Activated CD4-positive, alpha-beta T cell treated with anti-CD3 and anti-CD28 coated beads, Interleukin-2, amount 10 ng/mL, durations not matched to agents 24 days and 14 days (primary cell): ENCODE measurements around the gene UPK1B. TPM values are rescaled to one million over a fixed set of nuclear protein-coding genes. Genes with fewer than 3 reads are reported as not detected.

Experiments used
- DNase-seq: peaks from one replicate; pipeline ENCODE4 v3.0.0; 2022
- H3K27ac Mint-ChIP-seq: one replicate; pipeline ENCODE4 v1.8.0; 2022; ENCODE audit warnings: mild to moderate bottlenecking, mixed read lengths
- H3K27me3 Mint-ChIP-seq: one replicate; pipeline ENCODE4 v1.8.0; 2022; ENCODE audit warnings: mixed read lengths
- H3K36me3 Mint-ChIP-seq: one replicate; pipeline ENCODE4 v1.8.0; 2022; ENCODE audit warnings: low read depth, mild to moderate bottlenecking, mixed read lengths
- H3K4me1 Mint-ChIP-seq: one replicate; pipeline ENCODE4 v1.8.0; 2021; ENCODE audit warnings: mixed read lengths
- H3K4me3 Mint-ChIP-seq: one replicate; pipeline ENCODE4 v1.8.0; 2022; ENCODE audit warnings: mild to moderate bottlenecking, moderate library complexity, mixed read lengths
- H3K9me3 Mint-ChIP-seq: one replicate; pipeline ENCODE4 v1.8.0; 2021; ENCODE audit warnings: mixed read lengths
- intact Hi-C: fragments of 100-400 bp; cut with micrococcal nuclease; formaldehyde crosslinking; loops from one replicate; pipeline ENCODE4 v1.15.1; 2023
- total RNA-seq: library from RNA; stranded (reverse); gene quantifications from 2 replicates; pipeline ENCODE4 v1.2.3, GENCODE V29; 2022

Gene UPK1B
- total RNA-seq, 1 donor from 2014 or later, result not detected

- intact Hi-C loops, result no loop called here
- no peak for DNase-seq
- Mint-ChIP-seq H3K36me3 (peaks cover 48% of the 10 kb centered on the region), H3K27ac (no peak overlapping the region), H3K9me3 (no peaks in the 10 kb centered on the region), H3K27me3 (no peaks in the 10 kb centered on the region), H3K4me3 (no peak overlapping the region), H3K4me1 (peaks cover 23% of the 10 kb centered on the region)
Measured at GRCh38 chr3:119221779-119222320, 48.5 kb downstream of the UPK1B start.

GRCh38 chr3:119222391-119222790 lies 49.0 kb downstream of the UPK1B start:
- H3K27ac Mint-ChIP-seq, result no peak overlapping the region
- peaks cover 45% of the 10 kb centered on the region for H3K36me3 Mint-ChIP-seq

GRCh38 chr3:119223511-119223910 lies 50.1 kb downstream of the UPK1B start:
- no peak overlapping the region for H3K27ac Mint-ChIP-seq
- H3K27me3 Mint-ChIP-seq, result no peaks in the 10 kb centered on the region
- no peaks in the 10 kb centered on the region for H3K9me3 Mint-ChIP-seq
- DNase-seq, result no peak
- H3K4me3 Mint-ChIP-seq, result no peak overlapping the region
- peaks cover 21% of the 10 kb centered on the region for H3K4me1 Mint-ChIP-seq
- H3K36me3 Mint-ChIP-seq, result peaks cover 49% of the 10 kb centered on the region
- intact Hi-C loops, result no loop called here

More at GRCh38 chr3:119222391-119222790, 49.0 kb downstream of the UPK1B start:
- Mint-ChIP-seq H3K4me3 (no peak overlapping the region), H3K9me3 (no peaks in the 10 kb centered on the region), H3K27me3 (no peaks in the 10 kb centered on the region), H3K4me1 (peaks cover 23% of the 10 kb centered on the region)
- intact Hi-C loops, result no loop called here
- DNase-seq, result no peak

GRCh38 chr3:119225121-119225520 lies 51.7 kb downstream of the UPK1B start:
- no peak overlapping the region for H3K27ac Mint-ChIP-seq
- no peaks in the 10 kb centered on the region for H3K9me3 Mint-ChIP-seq
- DNase-seq, result no peak
- H3K4me1 Mint-ChIP-seq, result peaks cover 9% of the 10 kb centered on the region
- H3K4me3 Mint-ChIP-seq, result no peak overlapping the region
- H3K27me3 Mint-ChIP-seq, result no peaks in the 10 kb centered on the region
- intact Hi-C loops, result no loop called here
- peaks cover 54% of the 10 kb centered on the region for H3K36me3 Mint-ChIP-seq

DNA sequence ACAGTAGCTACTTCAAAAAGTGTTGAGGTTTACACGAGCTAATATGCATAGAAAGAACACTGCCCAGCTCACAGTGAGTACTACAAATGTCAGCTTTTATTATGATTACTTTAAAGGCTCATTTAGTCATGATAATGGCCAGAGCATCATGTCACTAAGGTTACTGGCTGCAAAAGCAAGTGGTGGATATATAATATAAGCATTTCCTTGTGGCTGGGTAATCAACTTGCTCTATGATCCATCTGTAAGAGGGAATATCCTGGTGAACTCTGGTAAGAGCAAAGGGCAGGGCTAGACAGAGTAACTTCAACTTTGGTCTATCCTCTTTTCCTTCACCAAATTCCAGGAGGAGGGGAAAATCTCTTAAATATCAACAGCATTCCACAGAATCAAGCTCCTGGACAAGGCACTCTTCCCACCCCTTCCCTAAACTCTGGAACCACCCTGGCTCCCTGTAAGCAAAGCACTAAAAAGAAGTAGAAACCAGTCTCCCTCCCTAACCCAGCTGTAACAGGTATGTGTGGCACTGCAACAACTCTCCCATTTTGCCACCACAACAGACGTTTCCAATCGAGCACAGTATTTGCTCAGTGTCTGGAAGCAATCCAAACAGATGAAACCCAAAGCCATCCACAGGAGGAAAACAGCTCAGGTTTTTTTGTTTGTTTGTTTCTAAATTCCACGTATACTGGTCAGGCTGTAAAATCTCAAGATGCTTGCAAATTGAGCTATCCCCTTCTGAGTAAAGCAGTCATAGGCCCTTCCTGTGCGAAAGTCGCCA lies 53.9 kb downstream of the UPK1B start:
- Mint-ChIP-seq H3K27me3 (no peaks in the 10 kb centered on the region), H3K9me3 (no peaks in the 10 kb centered on the region), H3K4me1 (peaks cover 11% of the 10 kb centered on the region)

GRCh38 chr3:119228373-119229145 lies 55.2 kb downstream of the UPK1B start:
- H3K27me3 Mint-ChIP-seq, result no peaks in the 10 kb centered on the region
- H3K36me3 Mint-ChIP-seq, result peaks cover 65% of the 10 kb centered on the region
- intact Hi-C loops, result no loop called here

More for the DNA sequence above, 53.9 kb downstream of the UPK1B start:
- Mint-ChIP-seq H3K27ac (no peak overlapping the region), H3K4me3 (no peak overlapping the region), H3K36me3 (peaks cover 60% of the 10 kb centered on the region)
- intact Hi-C loops, result no loop called here
- DNase-seq, result no peak

DNA sequence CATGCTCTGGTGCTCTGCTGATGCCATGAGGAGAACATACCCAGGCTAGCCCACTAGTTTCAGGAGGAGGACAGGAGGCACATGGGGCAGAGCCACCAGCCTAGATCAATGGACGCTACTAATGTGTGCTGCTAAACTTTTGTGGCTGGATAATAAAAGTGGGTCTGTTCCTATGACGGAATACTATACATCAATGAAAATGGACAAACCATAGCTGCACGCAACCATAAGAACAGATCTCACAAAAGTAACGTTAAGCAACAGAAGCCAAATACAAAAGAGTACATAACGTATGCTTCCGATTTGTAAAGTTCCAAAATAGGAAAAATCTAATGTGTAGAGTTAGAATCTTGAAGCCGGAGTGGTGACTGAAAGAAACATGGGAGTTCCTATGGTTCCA lies 55.8 kb downstream of the UPK1B start:
- H3K27me3 Mint-ChIP-seq, result no peaks in the 10 kb centered on the region
- intact Hi-C loops, result no loop called here
- H3K4me1 Mint-ChIP-seq, result peaks cover 13% of the 10 kb centered on the region
- no peak for DNase-seq
- H3K36me3 Mint-ChIP-seq, result peaks cover 62% of the 10 kb centered on the region
- no peak overlapping the region for H3K4me3 Mint-ChIP-seq
- no peaks in the 10 kb centered on the region for H3K9me3 Mint-ChIP-seq
- H3K27ac Mint-ChIP-seq, result no peak overlapping the region

More at GRCh38 chr3:119228373-119229145, 55.2 kb downstream of the UPK1B start:
- peaks cover 13% of the 10 kb centered on the region for H3K4me1 Mint-ChIP-seq
- no peak overlapping the region for H3K27ac Mint-ChIP-seq
- H3K4me3 Mint-ChIP-seq, result no peak overlapping the region
- H3K9me3 Mint-ChIP-seq, result no peaks in the 10 kb centered on the region
- no peak for DNase-seq

DNA sequence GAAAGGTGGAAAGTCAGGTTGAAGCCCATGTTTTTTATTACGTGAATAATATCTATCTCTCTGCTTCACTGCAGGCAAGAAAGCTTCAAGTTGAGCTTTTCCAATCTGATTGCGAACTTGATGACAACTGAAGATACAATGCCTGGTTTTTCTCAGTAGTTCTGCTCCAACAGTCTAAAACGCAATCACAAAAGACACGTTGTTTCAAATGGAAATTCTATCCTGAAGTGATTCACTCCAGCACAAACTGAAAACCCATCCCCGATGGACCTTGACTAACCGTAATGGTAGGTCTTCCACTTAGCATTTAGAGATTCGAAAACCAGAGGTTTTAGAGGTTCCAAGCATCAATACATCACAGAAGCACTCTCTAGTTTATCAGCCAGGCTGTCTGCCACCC lies 56.7 kb downstream of the UPK1B start:
- no peaks in the 10 kb centered on the region for H3K27me3 Mint-ChIP-seq
- H3K9me3 Mint-ChIP-seq, result no peaks in the 10 kb centered on the region
- H3K36me3 Mint-ChIP-seq, result peaks cover 67% of the 10 kb centered on the region
- no peak overlapping the region for H3K27ac Mint-ChIP-seq
- DNase-seq, result peak; percentile 44
- H3K4me1 Mint-ChIP-seq, result peaks cover 19% of the 10 kb centered on the region
- intact Hi-C loops, result no loop called here
- no peak overlapping the region for H3K4me3 Mint-ChIP-seq

DNA sequence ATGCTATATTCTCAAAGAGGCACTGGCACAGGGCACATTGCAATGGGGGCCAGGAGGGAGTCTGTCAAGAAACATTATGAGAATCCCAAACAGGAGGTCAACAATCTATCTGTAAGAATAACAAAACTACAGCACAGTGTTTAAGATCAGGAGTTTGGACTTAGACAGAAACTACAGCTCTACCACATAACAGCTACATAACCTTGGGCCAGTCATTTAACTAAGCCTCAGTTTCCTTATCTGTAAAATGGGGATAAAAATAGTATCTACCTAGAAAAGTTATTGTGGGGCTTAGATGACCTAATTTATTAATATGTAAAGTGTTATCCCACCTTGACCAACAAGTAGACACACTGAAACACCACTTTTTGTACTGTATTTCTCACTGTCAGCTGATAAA lies 57.3 kb downstream of the UPK1B start:
- intact Hi-C loops, result no loop called here
- Mint-ChIP-seq H3K27me3 (no peaks in the 10 kb centered on the region), H3K36me3 (peaks cover 74% of the 10 kb centered on the region)

DNA sequence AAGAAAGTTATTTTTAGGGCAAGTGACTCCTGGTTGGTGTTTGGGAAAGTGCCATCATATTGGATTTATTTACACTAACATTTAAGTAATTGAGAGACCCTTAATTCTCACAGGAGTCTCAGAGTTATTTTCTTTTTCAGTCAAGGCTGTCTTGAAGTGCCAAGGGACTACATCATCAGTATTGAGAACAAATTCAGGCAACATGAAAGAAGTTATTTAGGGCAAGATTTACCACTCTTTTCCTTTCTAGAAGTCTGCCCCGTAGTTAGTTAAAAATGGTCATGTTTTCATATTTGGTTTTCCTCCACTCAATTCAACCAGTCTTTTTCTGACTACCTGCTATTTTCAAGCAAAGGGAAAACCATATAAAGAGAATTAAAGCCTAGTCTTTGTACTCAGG lies 61.2 kb downstream of the UPK1B start:
- Mint-ChIP-seq H3K9me3 (no peaks in the 10 kb centered on the region), H3K4me3 (no peak overlapping the region), H3K36me3 (peaks cover 59% of the 10 kb centered on the region), H3K27ac (peak overlapping the region; percentile 45), H3K4me1 (peaks cover 43% of the 10 kb centered on the region), H3K27me3 (no peaks in the 10 kb centered on the region)
- intact Hi-C loops, result loop anchor here (5.0 kb wide), 2 partner anchors 403 to 443 kb away; partner anchors contain the start of gene COX17
- DNase-seq, result no peak

More for the DNA sequence above, 57.3 kb downstream of the UPK1B start:
- H3K9me3 Mint-ChIP-seq, result no peaks in the 10 kb centered on the region
- H3K4me1 Mint-ChIP-seq, result peaks cover 26% of the 10 kb centered on the region
- DNase-seq, result no peak
- H3K4me3 Mint-ChIP-seq, result no peak overlapping the region
- H3K27ac Mint-ChIP-seq, result no peak overlapping the region

- Mint-ChIP-seq H3K27me3 (no peaks in the 10 kb centered on the region), H3K4me3 (no peak overlapping the region), H3K4me1 (peaks cover 48% of the 10 kb centered on the region), H3K36me3 (peaks cover 54% of the 10 kb centered on the region), H3K27ac (peak overlapping the region; percentile 45), H3K9me3 (no peaks in the 10 kb centered on the region)
- intact Hi-C loops, result loop anchor here (5.0 kb wide), 2 partner anchors 402 to 442 kb away; partner anchors contain the start of gene COX17
- no peak for DNase-seq
Measured at GRCh38 chr3:119235151-119235550, 61.8 kb downstream of the UPK1B start.

GRCh38 chr3:119236756-119237155 lies 63.4 kb downstream of the UPK1B start:
- Mint-ChIP-seq H3K36me3 (peaks cover 42% of the 10 kb centered on the region), H3K27ac (no peak overlapping the region), H3K4me1 (peaks cover 51% of the 10 kb centered on the region), H3K27me3 (no peaks in the 10 kb centered on the region), H3K4me3 (no peak overlapping the region), H3K9me3 (no peaks in the 10 kb centered on the region)
- DNase-seq, result peak; percentile 70
- intact Hi-C loops, result loop anchor here (5.0 kb wide), 2 partner anchors 401 to 441 kb away; partner anchors contain the start of gene COX17

- no peak overlapping the region for H3K4me3 Mint-ChIP-seq
- H3K36me3 Mint-ChIP-seq, result peaks cover 38% of the 10 kb centered on the region
- peaks cover 47% of the 10 kb centered on the region for H3K4me1 Mint-ChIP-seq
- no peak overlapping the region for H3K27ac Mint-ChIP-seq
- no peaks in the 10 kb centered on the region for H3K27me3 Mint-ChIP-seq
- intact Hi-C loops, result loop anchor here (5.0 kb wide), 2 partner anchors 400 to 440 kb away; partner anchors contain the start of gene COX17
- no peaks in the 10 kb centered on the region for H3K9me3 Mint-ChIP-seq
- DNase-seq, result no peak
Measured at GRCh38 chr3:119237299-119237698, 63.9 kb downstream of the UPK1B start.

DNA sequence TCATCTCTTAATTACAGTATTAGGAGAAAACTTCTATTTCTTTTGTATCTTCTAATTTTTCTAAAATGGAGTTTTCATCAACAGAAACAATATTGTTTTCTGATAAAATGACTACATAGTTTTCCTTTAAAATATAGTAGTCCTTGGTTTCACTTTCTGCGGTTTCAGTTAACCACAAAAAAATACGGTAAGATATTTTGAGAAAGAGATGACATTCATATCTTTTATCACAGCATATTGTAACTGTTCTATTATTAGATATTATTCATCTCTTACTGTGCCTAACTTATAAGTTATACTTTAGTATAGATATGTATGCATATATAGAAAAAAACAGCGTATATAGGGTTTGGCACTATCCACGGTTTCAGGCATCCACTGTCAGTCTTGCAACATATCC lies 65.0 kb downstream of the UPK1B start:
- H3K27ac Mint-ChIP-seq, result no peak overlapping the region
- intact Hi-C loops, result loop anchor here (5.0 kb wide), 2 partner anchors 399 to 439 kb away; partner anchors contain the start of gene COX17
- H3K9me3 Mint-ChIP-seq, result no peaks in the 10 kb centered on the region
- peaks cover 30% of the 10 kb centered on the region for H3K36me3 Mint-ChIP-seq
- H3K4me3 Mint-ChIP-seq, result peak overlapping the region; percentile 58
- DNase-seq, result no peak
- peaks cover 45% of the 10 kb centered on the region for H3K4me1 Mint-ChIP-seq
- H3K27me3 Mint-ChIP-seq, result no peaks in the 10 kb centered on the region
